ENCODE measurements around the gene ZNG1C. TPM values are rescaled to one million over a fixed set of nuclear protein-coding genes. Genes with fewer than 3 reads are reported as not detected.
"Not testable (repeated sequence)": the region's sequence is repeated elsewhere in the genome, so short reads cannot be mapped to it uniquely, and the experiment has no call there.

The ZNG1C gene
- total and polyA plus RNA-seq, 2 experiments from 2014 or later = 41.1 to 47.5 TPM

DNA sequence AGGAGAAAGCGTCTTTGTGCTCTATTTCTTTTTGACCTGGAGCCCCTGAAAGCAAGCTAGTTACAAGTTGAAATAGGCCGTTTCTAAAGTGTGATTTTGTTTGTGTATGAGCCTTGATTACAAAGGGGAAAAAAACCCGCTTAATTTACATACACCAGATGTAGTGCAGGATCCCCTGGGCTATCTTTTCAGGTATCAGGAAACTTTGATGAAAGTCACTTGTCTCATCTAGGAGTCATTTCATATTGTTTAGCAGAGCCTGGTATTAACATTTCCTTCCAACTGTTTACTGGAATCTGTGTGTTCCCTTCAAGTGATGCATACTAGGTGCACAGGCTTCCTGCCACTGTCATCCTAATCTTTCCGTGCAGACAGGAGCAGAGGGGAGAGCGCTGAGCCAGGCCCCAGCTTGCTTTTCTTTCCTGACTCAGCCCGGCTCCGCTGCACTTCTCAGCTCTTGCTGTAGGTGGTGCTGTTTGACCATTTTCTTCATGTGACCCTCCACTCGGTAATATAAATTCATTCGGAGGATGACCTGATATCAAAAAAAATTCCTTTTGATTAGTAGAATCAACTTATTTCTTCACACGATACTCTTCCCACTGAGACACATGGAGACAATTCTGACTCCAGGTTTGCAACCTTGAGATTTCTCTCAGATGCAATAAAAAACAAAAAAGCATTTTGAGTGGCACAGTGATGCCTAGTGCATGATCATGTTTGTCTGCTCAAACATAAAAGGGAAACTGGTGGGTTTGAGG lies 100.7 kb downstream of the ZNG1C start:
- H3K79me2 ChIP-seq; DNase-seq (ENCODE audit: low spot score); H3K9me2 ChIP-seq (replicated peaks; ENCODE audit: insufficient read depth); H4K20me1 ChIP-seq (ENCODE audit: insufficient read depth, poor library complexity, severe bottlenecking); H3K9me3 ChIP-seq (ENCODE audit: low read depth); H3K27me3 ChIP-seq; H3K27ac ChIP-seq; H3K4me3 ChIP-seq; H3K4me1 ChIP-seq (ENCODE audit: insufficient read depth); H2AFZ ChIP-seq; H3K4me2 ChIP-seq; H3K36me3 ChIP-seq (replicated peaks; ENCODE audit: insufficient read depth, low read depth): not testable (repeated sequence)
- 10% methylated on average over 6 of the region's 10 CpGs for WGBS (ENCODE audit: low lambda C conversion rate, missing lambda C conversion rate)
- TF ChIP-seq, protein P1, sequence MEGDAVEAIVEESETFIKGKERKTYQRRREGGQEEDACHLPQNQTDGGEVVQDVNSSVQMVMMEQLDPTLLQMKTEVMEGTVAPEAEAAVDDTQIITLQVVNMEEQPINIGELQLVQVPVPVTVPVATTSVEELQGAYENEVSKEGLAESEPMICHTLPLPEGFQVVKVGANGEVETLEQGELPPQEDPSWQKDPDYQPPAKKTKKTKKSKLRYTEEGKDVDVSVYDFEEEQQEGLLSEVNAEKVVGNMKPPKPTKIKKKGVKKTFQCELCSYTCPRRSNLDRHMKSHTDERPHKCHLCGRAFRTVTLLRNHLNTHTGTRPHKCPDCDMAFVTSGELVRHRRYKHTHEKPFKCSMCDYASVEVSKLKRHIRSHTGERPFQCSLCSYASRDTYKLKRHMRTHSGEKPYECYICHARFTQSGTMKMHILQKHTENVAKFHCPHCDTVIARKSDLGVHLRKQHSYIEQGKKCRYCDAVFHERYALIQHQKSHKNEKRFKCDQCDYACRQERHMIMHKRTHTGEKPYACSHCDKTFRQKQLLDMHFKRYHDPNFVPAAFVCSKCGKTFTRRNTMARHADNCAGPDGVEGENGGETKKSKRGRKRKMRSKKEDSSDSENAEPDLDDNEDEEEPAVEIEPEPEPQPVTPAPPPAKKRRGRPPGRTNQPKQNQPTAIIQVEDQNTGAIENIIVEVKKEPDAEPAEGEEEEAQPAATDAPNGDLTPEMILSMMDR (IDR thresholded peaks at IDR 0.05; ENCODE audit: poor library complexity) = peak; percentile 11

DNA sequence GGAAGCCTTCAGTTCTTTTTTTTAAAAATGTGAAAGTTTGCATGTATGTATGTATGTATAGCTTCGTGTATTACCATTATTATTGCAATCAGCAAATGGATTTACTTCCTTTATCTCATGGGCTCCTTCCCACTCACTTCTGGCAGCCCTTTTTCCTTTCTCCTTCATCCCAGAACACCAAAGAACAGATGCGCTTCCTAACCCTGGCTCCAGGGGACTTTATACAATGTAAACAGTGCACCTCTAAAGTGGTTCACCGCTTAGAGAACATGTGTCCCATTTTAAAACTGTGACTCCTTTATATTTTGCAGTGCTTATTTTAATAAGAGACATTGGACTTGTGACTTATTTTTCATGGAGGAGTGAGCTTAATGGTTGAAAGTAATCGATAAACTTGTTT lies 101.5 kb downstream of the ZNG1C start:
- 57% methylated on average over 4 of the region's 4 CpGs for WGBS (ENCODE audit: low lambda C conversion rate, missing lambda C conversion rate)
- not testable (repeated sequence) for H3K9me3 ChIP-seq (ENCODE audit: low read depth); H3K4me1 ChIP-seq (ENCODE audit: insufficient read depth); H4K20me1 ChIP-seq (ENCODE audit: insufficient read depth, poor library complexity, severe bottlenecking); H3K27ac ChIP-seq; H3K9me2 ChIP-seq (replicated peaks; ENCODE audit: insufficient read depth); H3K4me2 ChIP-seq; H3K36me3 ChIP-seq (replicated peaks; ENCODE audit: insufficient read depth, low read depth); H2AFZ ChIP-seq; DNase-seq (ENCODE audit: low spot score); H3K79me2 ChIP-seq; H3K4me3 ChIP-seq; H3K27me3 ChIP-seq

DNA sequence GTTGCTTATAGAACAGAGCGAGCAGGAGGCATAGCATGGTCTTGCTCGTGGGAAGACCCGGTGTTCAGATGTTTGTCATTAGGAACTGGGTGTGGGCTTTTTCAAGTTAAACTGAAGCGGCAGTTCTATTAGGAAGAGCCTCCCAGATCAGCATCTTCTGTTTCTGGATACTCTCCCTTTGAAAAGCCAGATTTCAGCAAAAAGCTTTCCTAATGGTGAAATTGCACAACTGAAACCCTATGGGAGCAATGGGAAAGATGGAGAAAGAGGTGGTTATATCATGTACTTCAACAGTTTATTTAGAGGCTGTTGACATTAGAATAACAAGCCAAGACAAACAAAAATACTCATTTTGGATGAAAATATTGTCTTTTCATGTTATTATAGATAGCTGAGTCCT lies 102.2 kb downstream of the ZNG1C start:
- DNase-seq (ENCODE audit: low spot score); H3K79me2 ChIP-seq; H3K9me3 ChIP-seq (ENCODE audit: low read depth); H3K27ac ChIP-seq; H3K9me2 ChIP-seq (replicated peaks; ENCODE audit: insufficient read depth); H3K4me2 ChIP-seq; H4K20me1 ChIP-seq (ENCODE audit: insufficient read depth, poor library complexity, severe bottlenecking); H3K27me3 ChIP-seq; H3K4me1 ChIP-seq (ENCODE audit: insufficient read depth); H3K36me3 ChIP-seq (replicated peaks; ENCODE audit: insufficient read depth, low read depth); H2AFZ ChIP-seq; H3K4me3 ChIP-seq: not testable (repeated sequence)
- 40% methylated on average over 3 of the region's 4 CpGs for WGBS (ENCODE audit: low lambda C conversion rate, missing lambda C conversion rate)

Other genes starting within 250 kb of the ZNG1C start
- 0.12 TPM in 1 of 2 replicates, not detected in the other for gene FOXD4L3, start 60.9 kb downstream of the ZNG1C start, total RNA-seq
- gene FOXD4L3, start 60.9 kb downstream of the ZNG1C start, polyA plus RNA-seq = not detected in 2 replicates
- gene PGM5, start 114.6 kb downstream of the ZNG1C start, total RNA-seq = 35.2 and 38.8 TPM in 2 replicates
- 2.5 and 4.0 TPM in 2 replicates for gene PGM5, start 114.6 kb downstream of the ZNG1C start, polyA plus RNA-seq